ENCODE measurements around the gene ASB6. TPM values are rescaled to one million over a fixed set of nuclear protein-coding genes. Genes with fewer than 3 reads are reported as not detected.

ASB6 gene
- total and polyA plus RNA-seq, 4 donors: 3.4 to 8.4 (median 6.2) TPM

DNA sequence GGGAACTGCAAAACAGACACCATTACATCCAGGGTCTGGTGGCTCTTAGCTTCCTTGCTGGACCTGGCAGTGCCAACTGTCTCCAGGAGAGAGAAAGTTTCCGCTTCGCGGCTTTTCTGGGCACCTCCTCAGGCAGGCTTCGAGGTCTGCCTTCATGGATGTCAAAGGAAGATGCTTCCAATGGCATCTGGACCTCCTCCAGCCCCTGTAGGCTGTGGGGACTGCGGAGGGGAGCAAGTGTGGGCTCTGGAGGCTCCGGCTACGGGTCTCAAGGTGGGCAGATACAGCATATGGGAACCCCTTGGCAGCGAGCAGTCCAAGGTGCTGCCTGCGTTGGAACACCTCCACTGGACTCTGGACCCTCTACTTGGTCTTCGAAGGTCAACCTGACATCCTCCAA lies 27.0 kb downstream of the ASB6 start:
- H3K27me3 ChIP-seq (ENCODE audit: control insufficient read depth in 4 of 4, insufficient read depth in 4 of 4, low read length in 3 of 4): no peaks in the 10 kb centered on the region
- no peak overlapping the region for H3K27ac ChIP-seq (ENCODE audit: low read depth in 1 of 2, low read length in 2 of 2)
- no peak overlapping the region for H3K9ac ChIP-seq (ENCODE audit: low read depth in 1 of 2, low read length in 2 of 2)
- H3K36me3 ChIP-seq (ENCODE audit: control insufficient read depth in 4 of 4, insufficient read depth in 3 of 4, low read depth in 1 of 4, low read length in 3 of 4): no peaks in the 10 kb centered on the region
- DNase-seq (ENCODE audit: low spot score): no peak
- 90% methylated on average over 10 of the region's 10 CpGs for WGBS
- H3K4me1 ChIP-seq (ENCODE audit: control insufficient read depth in 4 of 4, insufficient read depth in 4 of 4, low read length in 3 of 4): peaks cover 4 to 14% (median 7%) of the 10 kb centered on the region in 4 donors
- no peak overlapping the region for H3K4me3 ChIP-seq (ENCODE audit: low read depth in 1 of 3, low read length in 3 of 3)
- no peak for TF ChIP-seq EGR1 (IDR thresholded peaks at IDR 0.05; ENCODE audit: low read depth in 2 of 2)
- no peak for TF ChIP-seq RXRA (IDR thresholded peaks at IDR 0.05)
- TF ChIP-seq, protein P1, sequence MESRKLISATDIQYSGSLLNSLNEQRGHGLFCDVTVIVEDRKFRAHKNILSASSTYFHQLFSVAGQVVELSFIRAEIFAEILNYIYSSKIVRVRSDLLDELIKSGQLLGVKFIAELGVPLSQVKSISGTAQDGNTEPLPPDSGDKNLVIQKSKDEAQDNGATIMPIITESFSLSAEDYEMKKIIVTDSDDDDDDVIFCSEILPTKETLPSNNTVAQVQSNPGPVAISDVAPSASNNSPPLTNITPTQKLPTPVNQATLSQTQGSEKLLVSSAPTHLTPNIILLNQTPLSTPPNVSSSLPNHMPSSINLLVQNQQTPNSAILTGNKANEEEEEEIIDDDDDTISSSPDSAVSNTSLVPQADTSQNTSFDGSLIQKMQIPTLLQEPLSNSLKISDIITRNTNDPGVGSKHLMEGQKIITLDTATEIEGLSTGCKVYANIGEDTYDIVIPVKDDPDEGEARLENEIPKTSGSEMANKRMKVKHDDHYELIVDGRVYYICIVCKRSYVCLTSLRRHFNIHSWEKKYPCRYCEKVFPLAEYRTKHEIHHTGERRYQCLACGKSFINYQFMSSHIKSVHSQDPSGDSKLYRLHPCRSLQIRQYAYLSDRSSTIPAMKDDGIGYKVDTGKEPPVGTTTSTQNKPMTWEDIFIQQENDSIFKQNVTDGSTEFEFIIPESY (IDR thresholded peaks at IDR 0.05): no peak
- TF ChIP-seq HNF4G (IDR thresholded peaks at IDR 0.05): no peak
- TF ChIP-seq TAF1 (conservative IDR thresholded peaks at IDR 0.05): no peak
- TF ChIP-seq REST (IDR thresholded peaks at IDR 0.05): no peak
- no peak for TF ChIP-seq YY1 (IDR thresholded peaks at IDR 0.05)
- H3K9me3 ChIP-seq (ENCODE audit: control insufficient read depth in 4 of 4, low read length in 3 of 4): no peaks in the 10 kb centered on the region

GRCh38 chr9:129613520-129614175 lies 28.3 kb downstream of the ASB6 start:
- Histone ChIP-seq H3K9ac (ENCODE audit: low read depth in 1 of 2, low read length in 2 of 2) (no peak overlapping the region), H3K27ac (ENCODE audit: low read depth in 1 of 2, low read length in 2 of 2) (no peak overlapping the region), H3K4me1 (ENCODE audit: control insufficient read depth in 4 of 4, insufficient read depth in 4 of 4, low read length in 3 of 4) (peaks cover 6 to 15% (median 10%) of the 10 kb centered on the region in 4 donors), H3K9me3 (ENCODE audit: control insufficient read depth in 4 of 4, low read length in 3 of 4) (no peaks in the 10 kb centered on the region), H3K27me3 (ENCODE audit: control insufficient read depth in 4 of 4, insufficient read depth in 4 of 4, low read length in 3 of 4) (no peaks in the 10 kb centered on the region), H3K36me3 (ENCODE audit: control insufficient read depth in 4 of 4, insufficient read depth in 3 of 4, low read depth in 1 of 4, low read length in 3 of 4) (no peaks in the 10 kb centered on the region), H3K4me3 (ENCODE audit: low read depth in 1 of 3, low read length in 3 of 3) (no peak overlapping the region)
- no peak for DNase-seq (ENCODE audit: low spot score)
- TF ChIP-seq REST (IDR thresholded peaks at IDR 0.05): no peak
- no peak for TF ChIP-seq EGR1 (IDR thresholded peaks at IDR 0.05; ENCODE audit: low read depth in 2 of 2)
- no peak for TF ChIP-seq HNF4A (conservative IDR thresholded peaks at IDR 0.05)
- TF ChIP-seq, protein P2, sequence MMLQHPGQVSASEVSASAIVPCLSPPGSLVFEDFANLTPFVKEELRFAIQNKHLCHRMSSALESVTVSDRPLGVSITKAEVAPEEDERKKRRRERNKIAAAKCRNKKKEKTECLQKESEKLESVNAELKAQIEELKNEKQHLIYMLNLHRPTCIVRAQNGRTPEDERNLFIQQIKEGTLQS (IDR thresholded peaks at IDR 0.05): no peak
- TF ChIP-seq NR2F2 (IDR thresholded peaks at IDR 0.05): no peak
- no peak for TF ChIP-seq FOXA1 (IDR thresholded peaks at IDR 0.05)
- no peak for TF ChIP-seq RAD21 (IDR thresholded peaks at IDR 0.05)
- TF ChIP-seq, protein P3, sequence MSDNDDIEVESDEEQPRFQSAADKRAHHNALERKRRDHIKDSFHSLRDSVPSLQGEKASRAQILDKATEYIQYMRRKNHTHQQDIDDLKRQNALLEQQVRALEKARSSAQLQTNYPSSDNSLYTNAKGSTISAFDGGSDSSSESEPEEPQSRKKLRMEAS (IDR thresholded peaks at IDR 0.05): no peak
- TF ChIP-seq SP1 (IDR thresholded peaks at IDR 0.05): no peak
- TF ChIP-seq, protein P1 (IDR thresholded peaks at IDR 0.05): no peak
- no peak for TF ChIP-seq HNF4G (IDR thresholded peaks at IDR 0.05)
- no peak for TF ChIP-seq CTCF (IDR thresholded peaks at IDR 0.05; ENCODE audit: low read depth, low read length, missing input control)
- TF ChIP-seq RXRA (IDR thresholded peaks at IDR 0.05): no peak
- 81% methylated on average over 19 of the region's 19 CpGs for WGBS

Data from liver (tissue), 9 donors.